HG03139 (cell line): ENCODE results near the gene MPIG6B.

Experiments
- ATAC-seq: cut with Tn5 transposase; IDR thresholded peaks from one replicate; pipeline ENCODE4 v1.9.1; 2021; ENCODE audit not compliant: unreplicated experiment

MPIG6B gene

GRCh38 chr6:31765559-31765909, 42.4 kb downstream of the MPIG6B start:
- ATAC-seq: no peak

GRCh38 chr6:31765910-31766794, 43.0 kb downstream of the MPIG6B start:
- ATAC-seq: no peak

DNA sequence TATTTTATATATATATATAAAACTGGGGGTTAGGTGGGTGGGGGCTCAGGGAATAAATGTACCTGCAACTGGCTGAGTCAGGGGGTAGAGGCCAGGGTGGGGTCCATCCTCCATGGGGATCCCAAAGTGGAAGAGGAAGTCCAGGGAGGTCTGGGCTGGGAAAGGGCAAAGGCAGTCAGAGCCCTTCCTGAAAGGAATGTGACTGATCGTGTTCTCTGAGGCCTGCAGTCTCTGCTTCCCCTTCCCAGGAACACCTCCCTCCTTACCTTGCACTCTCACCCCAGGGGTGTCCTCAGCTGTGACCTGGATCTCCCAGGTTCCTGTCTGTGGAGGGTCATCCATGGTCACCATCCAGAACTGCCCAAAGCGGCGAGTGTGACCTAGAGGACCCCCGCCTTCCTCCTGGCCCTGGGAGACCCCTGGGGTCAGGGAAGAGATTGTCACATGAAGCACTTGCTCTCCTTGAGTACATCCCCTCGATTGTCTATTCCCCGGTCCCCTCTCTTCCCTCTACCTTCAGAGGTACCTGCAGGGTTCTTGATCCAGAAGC, 44.0 kb downstream of the MPIG6B start:
- no peak for ATAC-seq

DNA sequence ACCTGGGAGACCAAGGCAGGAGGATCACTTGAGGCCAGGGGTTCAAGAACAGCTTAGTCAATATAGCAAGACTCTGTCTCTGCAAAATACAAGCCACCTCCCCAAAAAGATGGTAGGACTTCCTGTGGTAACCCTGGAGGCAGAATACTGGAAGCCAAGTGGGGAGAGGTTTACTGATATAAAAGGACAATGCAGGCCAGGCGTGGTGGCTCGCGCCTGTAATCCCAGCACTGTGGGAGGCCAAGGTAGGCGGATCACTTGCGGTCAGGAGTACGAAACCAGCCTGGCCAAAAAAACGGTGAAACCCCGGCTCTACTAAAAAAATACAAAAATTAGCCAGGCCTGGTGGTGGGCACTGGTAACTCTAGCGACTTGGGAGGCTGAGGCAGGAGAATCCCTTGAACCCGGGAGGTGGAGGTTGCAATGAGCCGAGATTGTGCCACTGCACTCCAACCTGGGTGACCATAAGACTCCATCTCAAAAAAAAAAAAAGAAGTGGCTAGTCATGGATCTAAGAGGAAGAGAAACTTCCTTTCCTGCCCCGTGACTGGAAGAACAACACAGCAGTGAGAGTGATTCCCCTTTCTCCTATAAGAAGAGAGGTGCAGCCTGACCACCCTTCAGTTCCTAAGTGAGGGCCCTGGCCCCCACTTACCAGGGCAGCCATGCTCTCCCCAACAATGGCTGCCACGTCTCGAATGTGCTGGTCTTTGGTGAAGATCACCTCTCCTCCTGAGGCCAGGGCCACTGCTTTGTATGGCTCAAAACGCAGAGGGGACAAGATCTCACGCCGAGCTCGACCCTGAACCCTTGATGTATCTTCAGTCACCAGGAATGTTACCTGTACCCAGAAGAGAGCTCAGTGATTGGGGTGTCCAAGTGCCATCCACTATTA, 45.4 kb downstream of the MPIG6B start:
- ATAC-seq: no peak

DNA sequence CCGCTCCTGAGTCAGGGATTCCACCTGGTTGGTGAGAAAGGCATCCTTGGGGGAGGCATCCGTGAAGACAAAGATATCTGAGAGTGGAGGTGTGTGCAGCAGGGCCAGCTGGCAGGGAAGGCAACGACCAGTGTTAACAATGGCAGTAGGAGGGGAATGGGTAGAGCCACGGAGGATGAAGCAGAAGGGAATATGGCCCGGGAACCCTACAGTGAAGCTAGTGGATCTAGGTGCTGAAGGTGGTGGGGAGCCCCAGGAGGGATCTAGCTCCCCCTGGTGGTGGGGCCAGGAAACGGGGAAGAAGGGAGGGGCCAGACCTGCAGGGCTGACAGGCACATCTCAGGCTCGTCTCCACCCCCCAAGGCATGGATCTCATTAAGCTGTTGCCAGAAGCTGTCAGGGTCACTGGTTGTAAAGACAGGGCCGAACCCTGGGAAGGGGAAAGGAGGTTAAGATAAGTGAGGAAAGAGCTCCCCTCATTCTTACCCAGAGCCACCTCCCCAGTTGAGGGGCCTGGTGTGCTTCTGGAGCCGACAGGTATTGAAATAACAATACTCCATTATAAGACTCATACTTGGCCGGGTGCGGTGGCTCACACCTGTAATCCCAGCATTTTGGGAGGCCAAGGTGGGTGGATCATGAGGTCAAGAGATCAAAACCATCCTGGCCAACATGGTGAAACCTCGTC, 46.7 kb downstream of the MPIG6B start:
- ATAC-seq: no peak

GRCh38 chr6:31770860-31771259, 47.7 kb downstream of the MPIG6B start:
- no peak for ATAC-seq

DNA sequence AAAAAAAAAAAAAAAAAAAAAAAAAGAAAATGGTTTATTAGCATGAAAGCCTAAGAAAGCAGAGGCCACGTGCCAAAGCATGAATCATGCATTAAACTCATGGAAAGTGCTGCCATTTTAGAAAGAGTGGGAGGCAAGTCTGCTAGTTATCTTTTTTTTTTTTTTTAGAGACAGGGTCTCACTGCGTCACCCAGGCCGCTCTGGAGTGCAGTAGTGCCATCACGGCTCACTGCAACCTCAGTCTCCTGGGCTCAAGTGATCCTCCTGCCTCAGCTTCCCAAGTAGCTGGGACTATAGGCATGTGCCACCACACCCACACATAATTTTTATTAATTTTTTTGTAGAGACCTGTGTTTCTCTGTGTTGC, 48.8 kb downstream of the MPIG6B start:
- no peak for ATAC-seq

- no peak for ATAC-seq
These were observed 52.0 kb downstream of the MPIG6B start for GRCh38 chr6:31775184-31775583.

DNA sequence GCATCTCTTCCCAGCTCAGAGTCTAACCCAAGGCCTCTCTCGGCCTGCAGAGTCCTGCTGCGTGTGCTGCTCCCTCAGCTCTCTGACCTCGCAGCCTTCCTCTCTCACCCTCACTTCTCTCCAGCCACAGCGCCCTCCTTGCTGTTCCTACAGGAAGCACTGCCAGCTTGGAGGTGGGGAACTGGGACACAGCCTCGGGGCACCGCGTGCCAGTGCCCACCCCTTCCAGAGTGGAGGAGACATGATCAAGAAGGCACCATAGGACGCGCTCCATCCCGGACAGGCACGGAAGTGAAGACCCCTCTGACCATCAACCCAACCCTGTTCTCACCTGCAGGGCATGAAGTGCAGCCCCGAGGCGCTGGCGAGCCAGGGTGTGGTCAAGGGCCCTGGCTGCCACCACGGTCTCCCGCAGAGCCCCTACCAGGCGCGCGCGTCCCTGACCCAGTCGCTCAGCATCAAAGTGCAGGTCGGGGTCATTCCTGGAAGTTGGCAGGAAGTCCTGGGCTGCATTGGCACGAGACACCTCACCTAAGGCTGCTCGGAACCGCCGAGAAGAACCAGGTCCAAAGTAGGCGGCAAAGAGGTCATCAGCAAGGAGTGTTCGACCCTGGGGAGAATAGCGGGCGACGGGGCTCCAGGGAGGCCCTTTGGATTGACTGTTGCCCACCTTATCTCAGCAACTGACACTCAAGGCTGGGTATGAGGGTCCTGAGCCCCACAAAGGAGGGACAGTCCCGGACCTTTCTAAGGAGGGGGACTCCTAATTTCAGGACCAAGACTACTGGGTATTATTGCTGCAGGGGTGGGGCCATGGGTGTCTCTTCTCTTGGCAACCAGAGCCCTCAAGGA, 52.7 kb downstream of the MPIG6B start:
- ATAC-seq: no peak
